Right cardiac atrium (tissue), 5 donors: Measurements from ENCODE around the gene RAB4A. TPM values are rescaled to one million over a fixed set of nuclear protein-coding genes. Genes with fewer than 3 reads are reported as not detected.

Experiments
- ATAC-seq, 2 donors: fragments of 200-7000 bp; cut with Tn5 transposase; one replicate each; pipeline versions ENCODE4 v1.8.0 to v1.9.1; 2020; ENCODE audit warnings: moderate library complexity in 2 of 2, mild to moderate bottlenecking in 1 of 2
- DNase-seq, 3 donors: peaks; one replicate each; pipeline ENCODE4 v3.0.0-alpha.2; 2020
- H3K27ac ChIP-seq: one replicate; pipeline ENCODE4 v1.5.1; 2013; ENCODE audit warnings: mild to moderate bottlenecking, low read length, control low read depth, moderate library complexity
- H3K27me3 ChIP-seq: one replicate; pipeline ENCODE4 v1.6.1; 2013; ENCODE audit not compliant: control insufficient read depth, insufficient read depth
- H3K4me1 ChIP-seq: one replicate; pipeline ENCODE4 v1.6.1; 2013; ENCODE audit warnings: low read length; ENCODE audit not compliant: control insufficient read depth, insufficient read depth
- H3K4me3 ChIP-seq: one replicate; pipeline ENCODE4 v1.5.1; 2013; ENCODE audit warnings: low read length, control low read depth
- H3K9me3 ChIP-seq: one replicate; pipeline ENCODE4 v1.6.1; 2013; ENCODE audit warnings: low read length; ENCODE audit not compliant: control insufficient read depth
- WGBS: extraction: QIAGEN DNeasy Blood & Tissue Kit; methylation state at CpG from one replicate; pipeline ENCODE4 v1.1.7; 2013; 5-methylcytosine and 5-hydroxymethylcytosine counted together
- intact Hi-C, 4 donors: fragments of 100-400 bp; cut with DNase I; formaldehyde crosslinking; loops; one replicate each; pipeline versions ENCODE4 v1.11.0 to v1.14.0; 2022 to 2023
- polyA plus RNA-seq: library from polyadenylated mRNA; stranded (reverse); fragments of 200-250 nt; gene quantifications from one replicate; pipeline ENCODE4 v1.2.3, GENCODE V29; 2013
- total RNA-seq, 4 donors: library from RNA; stranded (reverse); fragmentation: NEBNext Ultra II Directional; extraction: Animal tissue kit (Norgen Biotek cat#: 25700); gene quantifications; one replicate each; pipeline ENCODE4 v1.2.1, GENCODE V29; 2021
- donor health status: healthy with polysubstance abuse.
- donor health status: DM: no; HTN: yes; CAD: no.
- donor health status: DM: no; HTN: no; CAD: no.
- donor health status: DM: no; HTN: yes; CAD: no; lungs with severe emphysema.
- donor health status: DM: yes; HTN: yes; CAD: no.

Gene RAB4A
- total and polyA plus RNA-seq, 5 donors = 50.1 to 114 (median 99.1) TPM

DNA sequence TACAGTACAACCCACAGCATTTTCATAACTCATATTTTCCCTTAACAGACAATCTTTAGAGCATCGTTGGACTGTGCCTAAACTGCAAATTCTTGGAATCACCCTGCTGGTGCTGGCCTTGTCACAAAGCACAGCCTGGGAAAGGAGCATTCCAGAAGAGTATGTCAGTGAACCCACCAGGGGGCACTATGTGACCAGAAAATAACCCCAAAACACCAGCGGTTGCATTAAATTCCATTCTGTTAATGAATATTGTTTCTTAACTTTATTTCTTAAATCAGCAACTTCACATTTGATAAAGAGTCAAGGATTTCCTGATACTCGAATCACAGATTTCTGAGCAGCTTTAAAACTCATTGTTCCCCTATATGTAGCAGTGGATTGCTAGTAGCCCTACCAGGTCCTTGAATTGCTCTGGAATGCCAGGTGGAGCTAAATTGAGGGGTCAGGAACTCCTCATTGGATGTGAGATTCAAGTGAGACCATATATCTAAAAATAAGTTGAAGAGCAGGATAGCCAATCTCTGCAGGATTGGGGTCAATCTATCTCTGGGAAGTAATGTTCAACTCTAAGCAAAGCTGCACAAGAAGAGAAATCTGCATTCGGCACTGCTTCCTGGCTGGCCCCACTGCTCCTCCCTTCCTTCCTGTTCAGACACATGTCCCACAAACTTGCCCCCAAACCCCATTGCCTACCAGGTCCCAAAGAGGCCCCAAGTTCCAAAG, 12.7 kb upstream of the RAB4A start:
- peak in 2 of 3 donors; percentile 39 to 72 for DNase-seq
- 9% methylated on average over 4 of the region's 4 CpGs for WGBS
- no peak overlapping the region for H3K4me3 ChIP-seq
- no peaks in the 10 kb centered on the region for H3K9me3 ChIP-seq
- ATAC-seq = peak; percentile 87 to 89
- H3K27ac ChIP-seq = no peak overlapping the region
- no peaks in the 10 kb centered on the region for H3K4me1 ChIP-seq
- H3K27me3 ChIP-seq = no peaks in the 10 kb centered on the region
- intact Hi-C loops = loop anchor here (2.0 to 5.0 kb wide), 2 partner anchors 224 to 225 kb away; no protein-coding TSS in a partner anchor

DNA sequence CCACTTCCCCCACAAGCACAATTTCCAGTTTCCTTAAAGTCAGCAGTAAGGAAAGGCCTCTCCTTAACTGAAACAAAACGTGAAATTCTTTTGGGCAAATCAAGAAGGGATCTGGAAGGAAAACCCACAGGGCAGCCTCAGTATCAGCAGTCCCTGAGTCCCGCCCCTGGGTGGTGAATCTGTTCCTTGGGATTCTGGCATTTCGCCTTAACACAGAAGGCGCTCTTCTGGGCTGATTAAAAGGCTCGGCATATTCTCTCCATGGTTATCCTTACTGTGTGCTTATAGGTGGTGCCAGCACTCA, 12.2 kb upstream of the RAB4A start:
- no peaks in the 10 kb centered on the region for H3K9me3 ChIP-seq
- H3K4me1 ChIP-seq = no peaks in the 10 kb centered on the region
- 52% methylated on average over 5 of the region's 5 CpGs for WGBS
- H3K4me3 ChIP-seq = no peak overlapping the region
- intact Hi-C loops = loop anchor here (2.0 to 5.0 kb wide), 2 partner anchors 224 kb away; no protein-coding TSS in a partner anchor
- H3K27me3 ChIP-seq = no peaks in the 10 kb centered on the region
- DNase-seq (peak in 2 of 3 donors; percentile 25 to 43), ATAC-seq (peak; percentile 54 to 81)
- no peak overlapping the region for H3K27ac ChIP-seq

DNA sequence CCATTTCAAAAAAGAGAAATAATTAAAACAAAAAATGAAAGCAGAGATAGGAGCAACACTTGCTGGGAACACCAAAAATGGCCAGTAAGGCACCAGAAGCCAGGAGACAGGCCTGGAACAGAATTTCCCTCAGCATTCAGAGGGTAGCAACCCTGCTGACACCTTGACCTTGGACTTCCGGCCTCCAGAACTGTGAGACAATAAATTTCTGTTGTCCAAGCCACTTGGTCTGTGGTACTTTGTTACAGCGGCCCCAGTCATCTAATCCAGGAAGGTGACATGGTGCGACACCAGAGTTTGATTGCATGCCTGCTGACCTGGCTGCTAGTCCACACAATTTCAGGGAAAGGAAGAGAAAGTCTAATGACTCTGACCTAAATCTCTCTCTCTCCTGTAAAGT, 10.6 kb upstream of the RAB4A start:
- intact Hi-C loops = no loop called here
- H3K4me1 ChIP-seq = no peaks in the 10 kb centered on the region
- ATAC-seq (no peak), DNase-seq (no peak)
- no peak overlapping the region for H3K4me3 ChIP-seq
- H3K27me3 ChIP-seq = no peaks in the 10 kb centered on the region
- WGBS = 80% methylated on average over 3 of the region's 3 CpGs
- H3K9me3 ChIP-seq = no peaks in the 10 kb centered on the region
- no peak overlapping the region for H3K27ac ChIP-seq

DNA sequence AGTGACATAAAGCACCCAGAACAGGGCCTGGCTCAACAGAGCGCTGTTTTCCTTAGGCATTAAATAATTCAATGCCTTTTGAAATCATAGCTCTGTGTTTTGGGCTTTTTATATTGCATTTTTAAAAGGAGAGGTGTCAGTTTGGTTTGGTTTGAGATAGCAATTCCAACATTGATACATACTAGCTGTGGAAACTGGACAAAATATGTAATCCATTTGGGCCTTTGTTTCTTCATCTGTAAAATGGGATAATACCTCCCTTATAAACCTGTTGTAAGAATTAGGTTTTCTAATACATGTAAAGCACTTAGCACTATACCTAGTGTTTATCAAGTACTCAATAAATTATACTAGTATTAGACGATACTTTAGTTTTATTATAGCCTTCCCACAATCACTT, 8.7 kb upstream of the RAB4A start:
- no peaks in the 10 kb centered on the region for H3K27me3 ChIP-seq
- 98% methylated on average over 2 of the region's 2 CpGs for WGBS

DNA sequence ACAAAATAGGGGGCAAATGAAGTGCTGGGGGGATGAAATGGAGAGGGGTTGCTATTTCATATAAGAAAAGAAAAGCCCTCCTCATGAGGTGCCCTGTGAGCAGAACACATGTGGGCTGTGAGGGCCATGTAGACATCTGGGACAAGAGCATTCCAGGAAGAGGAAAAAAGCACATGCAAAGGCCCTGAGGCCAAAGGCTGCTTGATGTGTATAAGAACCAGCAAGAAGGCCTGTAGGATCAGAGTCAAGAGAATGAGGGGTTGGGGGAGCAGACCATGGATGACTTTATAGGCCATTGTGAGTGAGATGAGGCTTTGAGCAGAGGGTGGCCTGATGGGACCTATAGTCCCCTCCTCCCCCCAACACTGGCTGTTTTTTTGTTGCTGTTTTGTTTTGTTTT, 7.7 kb upstream of the RAB4A start:
- Histone ChIP-seq H3K27me3 (no peaks in the 10 kb centered on the region), H3K4me3 (no peak overlapping the region), H3K27ac (no peak overlapping the region), H3K4me1 (no peaks in the 10 kb centered on the region), H3K9me3 (no peaks in the 10 kb centered on the region)
- no peak for ATAC-seq
- intact Hi-C loops = no loop called here
- DNase-seq = no peak

More for the DNA sequence above, 8.7 kb upstream of the RAB4A start:
- ATAC-seq (no peak), DNase-seq (no peak)
- no peak overlapping the region for H3K27ac ChIP-seq
- H3K9me3 ChIP-seq = no peaks in the 10 kb centered on the region
- no peaks in the 10 kb centered on the region for H3K4me1 ChIP-seq
- intact Hi-C loops = no loop called here
- H3K4me3 ChIP-seq = no peak overlapping the region

DNA sequence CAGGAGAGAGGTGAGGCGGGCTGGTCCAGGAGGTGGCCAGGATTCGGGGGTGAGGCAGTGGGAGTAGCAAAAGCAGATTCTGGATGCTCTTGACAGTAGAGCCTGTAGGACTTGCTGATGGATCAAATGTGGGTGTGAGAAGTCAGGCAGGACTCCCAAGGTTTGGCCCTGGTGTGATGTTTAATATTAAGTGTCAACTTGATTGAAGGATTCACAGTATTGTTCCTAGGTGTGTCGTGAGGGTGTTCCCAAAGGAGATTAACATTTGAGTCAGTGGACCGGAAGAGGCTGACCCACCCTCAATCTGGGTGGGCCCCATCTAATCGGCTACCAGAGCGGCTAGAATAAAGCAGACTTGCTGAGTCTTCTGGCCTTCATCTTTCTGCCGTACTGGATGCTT, 6.8 kb upstream of the RAB4A start:
- ATAC-seq (no peak), DNase-seq (no peak)
- no peaks in the 10 kb centered on the region for H3K9me3 ChIP-seq
- no peaks in the 10 kb centered on the region for H3K4me1 ChIP-seq
- H3K27ac ChIP-seq = no peak overlapping the region
- 93% methylated on average over 7 of the region's 7 CpGs for WGBS
- intact Hi-C loops = no loop called here
- H3K4me3 ChIP-seq = no peak overlapping the region
- no peaks in the 10 kb centered on the region for H3K27me3 ChIP-seq

DNA sequence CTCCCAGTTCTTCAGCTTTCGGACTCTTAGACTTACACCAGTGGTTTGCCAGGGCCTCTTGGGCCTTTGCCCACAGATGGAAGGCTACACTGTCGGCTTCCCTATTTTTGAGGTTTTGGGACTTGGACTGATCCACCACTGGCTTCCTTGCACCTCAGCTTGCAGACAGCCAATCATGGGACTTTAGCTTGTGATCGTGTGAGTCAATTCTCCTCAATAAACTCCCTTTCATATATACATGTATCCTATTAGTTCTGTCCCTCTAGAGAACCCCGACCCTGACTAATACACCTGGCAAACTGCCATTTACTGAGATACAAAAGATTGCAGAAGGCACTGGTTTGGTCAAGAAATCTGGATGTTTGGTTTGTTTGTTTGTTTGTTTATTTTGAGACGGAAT, 6.4 kb upstream of the RAB4A start:
- 82% methylated on average over 5 of the region's 5 CpGs for WGBS
- Histone ChIP-seq H3K27ac (no peak overlapping the region), H3K4me3 (no peak overlapping the region), H3K4me1 (no peaks in the 10 kb centered on the region), H3K27me3 (no peaks in the 10 kb centered on the region), H3K9me3 (no peaks in the 10 kb centered on the region)
- peak in 1 of 3 donors; percentile 47 for DNase-seq
- ATAC-seq = no peak
- intact Hi-C loops = no loop called here

DNA sequence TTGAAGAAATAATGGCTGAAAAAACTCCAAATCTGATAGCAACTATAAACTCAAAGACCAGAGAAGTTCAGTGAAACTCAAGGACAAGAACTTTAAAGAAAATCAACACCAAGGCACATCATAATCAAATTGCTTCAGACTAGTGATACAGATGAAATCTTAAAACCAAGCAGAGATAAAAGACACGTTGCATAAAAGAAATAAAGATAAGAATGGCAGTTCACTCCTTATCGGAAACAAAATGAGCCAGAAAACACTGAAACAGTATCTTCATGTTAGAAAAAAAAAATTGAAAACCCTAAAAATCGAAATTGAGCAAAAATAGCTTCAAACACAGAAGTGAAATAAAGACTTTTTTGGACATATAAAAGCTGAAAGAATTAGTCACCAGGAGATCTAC, 4.6 kb upstream of the RAB4A start:
- Histone ChIP-seq H3K27ac (no peak overlapping the region), H3K4me1 (no peaks in the 10 kb centered on the region), H3K27me3 (no peaks in the 10 kb centered on the region), H3K9me3 (no peaks in the 10 kb centered on the region), H3K4me3 (no peak overlapping the region)
- intact Hi-C loops = no loop called here
- no peak for DNase-seq
- ATAC-seq = no peak
- 51% methylated on average over 3 of the region's 3 CpGs for WGBS

DNA sequence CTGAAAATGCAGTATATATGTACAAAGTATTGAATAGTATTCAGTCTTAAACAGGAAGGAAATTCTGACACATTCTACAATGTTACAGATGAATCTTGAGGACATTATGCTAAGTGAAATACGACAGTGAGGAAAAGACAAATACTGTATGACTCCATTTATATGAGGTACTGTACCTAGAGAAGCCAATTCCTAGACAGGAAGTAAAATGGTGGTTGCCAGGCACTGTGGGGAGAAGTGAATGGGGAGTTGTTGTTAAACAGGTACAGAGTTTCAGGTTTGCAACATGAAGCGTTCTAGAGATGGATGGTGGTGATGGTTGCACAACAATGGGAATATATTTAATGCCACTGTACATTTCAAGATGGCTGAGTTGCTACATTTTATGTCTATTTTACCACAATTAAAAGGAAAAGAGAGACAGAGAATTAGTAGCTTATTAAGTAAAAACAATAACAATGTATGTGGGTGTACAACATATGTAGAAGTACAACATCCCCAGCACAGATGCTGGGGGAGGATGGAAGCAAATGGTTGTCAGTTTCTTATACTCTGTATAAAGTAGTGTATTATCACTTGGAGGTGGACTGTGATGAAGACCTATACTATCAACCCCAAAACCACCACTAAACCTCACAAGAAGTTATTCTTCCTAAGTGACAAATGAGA, 3.9 kb upstream of the RAB4A start:
- no peak for ATAC-seq
- WGBS = 84% methylated on average over 2 of the region's 2 CpGs
- Histone ChIP-seq H3K27ac (no peak overlapping the region), H3K9me3 (no peaks in the 10 kb centered on the region), H3K27me3 (no peaks in the 10 kb centered on the region), H3K4me1 (no peaks in the 10 kb centered on the region), H3K4me3 (no peak overlapping the region)
- intact Hi-C loops = no loop called here
- no peak for DNase-seq

DNA sequence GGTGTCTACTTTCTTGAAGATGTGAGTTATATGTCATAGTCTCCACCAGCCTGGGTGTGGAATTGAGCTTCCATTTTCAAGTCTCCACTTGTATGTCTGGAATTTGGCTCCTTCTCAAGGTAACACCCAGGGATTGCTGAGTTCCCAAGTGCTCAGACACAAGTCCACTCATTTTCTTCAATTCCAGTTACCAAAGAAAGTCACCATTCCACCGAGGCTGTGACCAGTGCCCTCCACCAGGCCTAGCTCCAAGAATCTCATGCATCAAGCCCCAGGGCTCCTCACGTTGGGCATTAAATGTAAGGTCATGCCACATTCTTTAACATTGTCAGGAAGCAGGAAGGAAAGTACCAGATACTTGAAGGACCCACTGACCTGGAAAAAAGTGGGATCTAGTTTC, 2.4 kb upstream of the RAB4A start:
- H3K27ac ChIP-seq = no peak overlapping the region
- no peak for ATAC-seq
- H3K4me1 ChIP-seq = peaks cover 6% of the 10 kb centered on the region
- intact Hi-C loops = no loop called here
- WGBS = 55% methylated on average over 2 of the region's 2 CpGs
- no peak for DNase-seq
- no peaks in the 10 kb centered on the region for H3K9me3 ChIP-seq
- no peak overlapping the region for H3K4me3 ChIP-seq
- H3K27me3 ChIP-seq = no peaks in the 10 kb centered on the region

DNA sequence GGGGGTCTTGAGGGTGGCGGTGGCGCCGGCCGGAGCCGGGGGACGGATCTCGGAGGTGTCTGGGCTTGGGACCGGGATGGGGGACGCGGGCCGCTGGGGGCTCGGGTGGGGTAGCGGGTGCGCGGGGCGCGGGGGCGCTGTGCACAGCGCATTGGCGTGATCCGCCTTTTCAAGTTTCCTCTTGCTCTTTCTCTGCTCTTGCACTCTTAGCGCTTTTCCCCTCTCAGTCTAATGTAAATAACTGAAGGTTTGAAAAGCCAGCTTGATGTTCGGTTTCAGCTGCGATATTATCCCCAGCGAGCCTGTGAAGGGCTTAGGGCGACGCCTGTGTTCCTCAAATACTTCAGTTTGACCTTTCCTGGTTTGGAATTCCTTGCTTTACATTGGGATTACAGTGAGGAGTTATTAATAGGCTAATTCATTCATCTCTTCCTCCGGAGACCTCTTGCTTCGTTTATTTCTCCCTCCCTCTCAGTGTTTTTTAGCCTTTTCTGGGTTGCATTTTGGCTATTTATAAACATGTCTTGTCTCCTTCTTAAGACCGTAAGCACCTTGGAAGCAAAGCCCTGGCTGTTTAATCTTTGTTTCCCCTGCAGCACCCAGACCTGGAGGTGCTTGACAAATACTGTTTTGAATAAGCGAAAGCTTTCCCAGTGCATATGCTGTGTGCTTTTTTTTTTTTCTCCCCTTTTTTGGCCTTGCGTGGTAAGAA, 693 bp downstream of the RAB4A start:
- ATAC-seq (peak; percentile 30 to 51), DNase-seq (no peak)
- under 1% methylated on average over 32 of the region's 32 CpGs for WGBS
- Histone ChIP-seq H3K4me1 (peaks cover 9% of the 10 kb centered on the region), H3K27me3 (no peaks in the 10 kb centered on the region), H3K4me3 (peak overlapping the region; percentile 69), H3K9me3 (no peaks in the 10 kb centered on the region), H3K27ac (peak overlapping the region; percentile 64)
- intact Hi-C loops = loop anchor here in 1 of 4 donors (5.0 kb wide), 1 partner anchor 71 kb away; the partner anchor contains the start of gene CCSAP
